CD4-positive, alpha-beta memory T cell (primary cell): Measurements from ENCODE around the gene EPC2. TPM values are rescaled to one million over a fixed set of nuclear protein-coding genes. Genes with fewer than 3 reads are reported as not detected.
"Not testable (repeated sequence)": the region's sequence is repeated elsewhere in the genome, so short reads cannot be mapped to it uniquely, and the experiment has no call there.

Source experiments
- CTCF ChIA-PET: fragments of 350-600 bp; sonication (Branson Sonifier 250); formaldehyde crosslinking; loops from one replicate; lab custom pipeline; 2021; ENCODE audit warnings: inconsistent platforms; ENCODE audit not compliant: partially characterized antibody; lab: Charles Lee
- POLR2A ChIA-PET: fragments of 350-600 bp; sonication (Branson Sonifier 250); formaldehyde crosslinking; loops from one replicate; lab custom pipeline; 2021; ENCODE audit not compliant: partially characterized antibody; lab: Charles Lee
- DNase-seq, 5 donors: peaks; one replicate each; pipeline versions ENCODE4 v3.0.0 to v3.0.0-alpha.2; 2020 to 2022; ENCODE audit warnings: mixed read lengths in 1 of 5
- H3K27ac ChIP-seq: one replicate; pipeline ENCODE4 v1.7.0; 2013; ENCODE audit warnings: low read depth, low read length
- H3K27me3 ChIP-seq: 2 replicates; pipeline ENCODE4 v1.7.0; 2013; ENCODE audit warnings: mild to moderate bottlenecking, low read length, moderate library complexity; ENCODE audit not compliant: insufficient read depth
- H3K36me3 ChIP-seq: 2 replicates; pipeline ENCODE4 v1.7.0; 2013; ENCODE audit warnings: mild to moderate bottlenecking, low read length, moderate library complexity; ENCODE audit not compliant: insufficient read depth
- H3K4me1 ChIP-seq: 2 replicates; pipeline ENCODE4 v1.7.0; 2013; ENCODE audit warnings: mild to moderate bottlenecking, low read length, moderate library complexity; ENCODE audit not compliant: insufficient read depth
- H3K4me3 ChIP-seq, 2 donors: one replicate each; pipeline ENCODE4 v1.7.0; 2013; ENCODE audit warnings: low read length in 2 of 2, mild to moderate bottlenecking in 1 of 2
- H3K9me3 ChIP-seq, 2 donors: one replicate each; pipeline ENCODE4 v1.7.0; 2013; ENCODE audit warnings: low read length in 2 of 2, control low read depth in 1 of 2; ENCODE audit not compliant: control insufficient read depth in 1 of 2
- H3K27ac Mint-ChIP-seq, 7 donors: one replicate each; pipeline ENCODE4 v1.8.0; 2020 to 2021; ENCODE audit warnings: mixed read lengths in 7 of 7, mild to moderate bottlenecking in 6 of 7, inconsistent platforms in 3 of 7, moderate library complexity in 3 of 7
- H3K27me3 Mint-ChIP-seq, 2 donors: one replicate each; pipeline ENCODE4 v1.8.0; 2020 to 2021; ENCODE audit warnings: mixed read lengths in 2 of 2
- H3K36me3 Mint-ChIP-seq, 2 donors: one replicate each; pipeline ENCODE4 v1.8.0; 2020 to 2021; ENCODE audit warnings: mixed read lengths in 2 of 2, inconsistent platforms in 1 of 2, mild to moderate bottlenecking in 1 of 2
- H3K4me1 Mint-ChIP-seq, 4 donors: one replicate each; pipeline ENCODE4 v1.8.0; 2020 to 2021; ENCODE audit warnings: mixed read lengths in 4 of 4, mild to moderate bottlenecking in 1 of 4
- H3K4me3 Mint-ChIP-seq, 8 donors: one replicate each; pipeline ENCODE4 v1.8.0; 2020 to 2021; ENCODE audit warnings: mixed read lengths in 8 of 8, mild to moderate bottlenecking in 7 of 8, moderate library complexity in 6 of 8, inconsistent platforms in 3 of 8
- H3K9me3 Mint-ChIP-seq, 8 donors: one replicate each; pipeline ENCODE4 v1.8.0; 2020 to 2021; ENCODE audit warnings: mixed read lengths in 8 of 8, mild to moderate bottlenecking in 5 of 8, inconsistent platforms in 3 of 8, moderate library complexity in 1 of 8
- intact Hi-C: fragments of 100-400 bp; cut with micrococcal nuclease; formaldehyde crosslinking; loops from one replicate; pipeline ENCODE4 v1.15.1; 2023
- polyA plus RNA-seq, 2 donors: library from polyadenylated mRNA; unstranded; fragments of 300-500 nt; fragmentation: Illumina TruSeq; gene quantifications; one replicate each; pipeline ENCODE4 v1.2.3, GENCODE V29; 2021
- total RNA-seq, 2 experiments: library from RNA; stranded (reverse); gene quantifications; one replicate each; pipeline ENCODE4 v1.2.3, GENCODE V29; 2021

The EPC2 gene
- total and polyA plus RNA-seq, 4 experiments from 2014 or later, result 1.4 to 77.9 (median 37.3) TPM

- H3K4me3 ChIP-seq, H3K27me3 ChIP-seq, H3K36me3 ChIP-seq, H3K9me3 Mint-ChIP-seq, H3K27me3 Mint-ChIP-seq, intact Hi-C loops, POLR2A ChIA-PET, H3K27ac ChIP-seq, H3K4me3 Mint-ChIP-seq, H3K9me3 ChIP-seq, H3K27ac Mint-ChIP-seq, DNase-seq, CTCF ChIA-PET: not testable (repeated sequence)
- Mint-ChIP-seq H3K4me1 (peaks cover 37 to 79% (median 50%) of the 10 kb centered on the region in 4 donors), H3K36me3 (peaks cover 8 to 11% of the 10 kb centered on the region in 2 donors)
- peaks cover 33% of the 10 kb centered on the region for H3K4me1 ChIP-seq
Measured at GRCh38 chr2:148681862-148682261, 37.3 kb downstream of the EPC2 start.

- H3K27ac Mint-ChIP-seq, result no peak overlapping the region
- peaks cover 0 to 5% (median 0%) of the 10 kb centered on the region in 8 donors for H3K9me3 Mint-ChIP-seq
- DNase-seq, result no peak
- Histone ChIP-seq H3K4me1 (peaks cover 27% of the 10 kb centered on the region), H3K27ac (no peak overlapping the region), H3K9me3 (no peaks in the 10 kb centered on the region), H3K27me3 (no peaks in the 10 kb centered on the region), H3K36me3 (no peaks in the 10 kb centered on the region), H3K4me3 (no peak overlapping the region)
- H3K4me3 Mint-ChIP-seq, result peak overlapping the region in 4 of 8 donors; percentile 3 to 59 (median 12)
- POLR2A ChIA-PET, result no interaction called here
- H3K36me3 Mint-ChIP-seq, result peaks cover 13 to 20% of the 10 kb centered on the region in 2 donors
- peaks cover 44 to 88% (median 50%) of the 10 kb centered on the region in 4 donors for H3K4me1 Mint-ChIP-seq
- intact Hi-C loops, result no loop called here
- CTCF ChIA-PET, result no interaction called here
- H3K27me3 Mint-ChIP-seq, result no peaks in the 10 kb centered on the region
Measured at GRCh38 chr2:148684507-148684906, 40.0 kb downstream of the EPC2 start.

GRCh38 chr2:148687543-148687942 lies 43.0 kb downstream of the EPC2 start:
- Mint-ChIP-seq H3K36me3 (peaks cover 30 to 35% of the 10 kb centered on the region in 2 donors), H3K4me1 (peaks cover 39 to 82% (median 45%) of the 10 kb centered on the region in 4 donors), H3K27me3 (no peaks in the 10 kb centered on the region), H3K9me3 (peaks cover 0 to 3% (median 0%) of the 10 kb centered on the region in 8 donors), H3K27ac (peak overlapping the region in 1 of 7 donors; percentile 33), H3K4me3 (no peak overlapping the region)
- Histone ChIP-seq H3K36me3 (peaks cover 7% of the 10 kb centered on the region), H3K27me3 (no peaks in the 10 kb centered on the region), H3K4me1 (peaks cover 20% of the 10 kb centered on the region), H3K9me3 (no peaks in the 10 kb centered on the region), H3K27ac (no peak overlapping the region), H3K4me3 (no peak overlapping the region)
- DNase-seq, result no peak
- intact Hi-C loops, result no loop called here
- CTCF ChIA-PET, result interaction anchor here (0.6 kb wide), 1 partner anchor 42 kb away, joined by 3 read pairs; no protein-coding TSS in a partner anchor
- POLR2A ChIA-PET, result no interaction called here

- DNase-seq, H3K9me3 ChIP-seq, H3K4me3 Mint-ChIP-seq, H3K27ac Mint-ChIP-seq, POLR2A ChIA-PET, H3K4me3 ChIP-seq, H3K27ac ChIP-seq, H3K27me3 Mint-ChIP-seq, intact Hi-C loops, H3K9me3 Mint-ChIP-seq, H3K36me3 ChIP-seq, H3K27me3 ChIP-seq: not testable (repeated sequence)
- Mint-ChIP-seq H3K4me1 (peaks cover 36 to 79% (median 44%) of the 10 kb centered on the region in 4 donors), H3K36me3 (peaks cover 31 to 36% of the 10 kb centered on the region in 2 donors)
- H3K4me1 ChIP-seq, result peaks cover 20% of the 10 kb centered on the region
- CTCF ChIA-PET, result interaction anchor here (0.6 kb wide), 1 partner anchor 43 kb away, joined by 3 read pairs; no protein-coding TSS in a partner anchor
Measured at GRCh38 chr2:148688011-148688410, 43.5 kb downstream of the EPC2 start.

GRCh38 chr2:148696985-148697384 lies 52.4 kb downstream of the EPC2 start:
- Histone ChIP-seq H3K4me3 (no peak overlapping the region), H3K27me3 (no peaks in the 10 kb centered on the region), H3K4me1 (no peaks in the 10 kb centered on the region), H3K9me3 (no peaks in the 10 kb centered on the region), H3K36me3 (peaks cover 16% of the 10 kb centered on the region), H3K27ac (no peak overlapping the region)
- POLR2A ChIA-PET, result no interaction called here
- Mint-ChIP-seq H3K9me3 (peaks cover 3 to 27% (median 24%) of the 10 kb centered on the region in 8 donors), H3K4me1 (peaks cover 25 to 46% (median 39%) of the 10 kb centered on the region in 4 donors), H3K27me3 (no peaks in the 10 kb centered on the region), H3K4me3 (no peak overlapping the region), H3K36me3 (peaks cover 75 to 84% of the 10 kb centered on the region in 2 donors), H3K27ac (peak overlapping the region in 1 of 7 donors; percentile 5)
- no peak for DNase-seq
- CTCF ChIA-PET, result no interaction called here
- intact Hi-C loops, result no loop called here

GRCh38 chr2:148699830-148700229 lies 55.3 kb downstream of the EPC2 start:
- CTCF ChIA-PET, result no interaction called here
- H3K4me3 Mint-ChIP-seq, result peak overlapping the region in 1 of 8 donors; percentile 5
- Histone ChIP-seq H3K27ac (no peak overlapping the region), H3K27me3 (no peaks in the 10 kb centered on the region), H3K4me1 (no peaks in the 10 kb centered on the region), H3K9me3 (no peaks in the 10 kb centered on the region), H3K36me3 (peaks cover 5% of the 10 kb centered on the region), H3K4me3 (no peak overlapping the region)
- DNase-seq, result no peak
- intact Hi-C loops, result no loop called here
- H3K27ac Mint-ChIP-seq, result no peak overlapping the region
- peaks cover 76 to 82% of the 10 kb centered on the region in 2 donors for H3K36me3 Mint-ChIP-seq
- peaks cover 25 to 60% (median 47%) of the 10 kb centered on the region in 4 donors for H3K4me1 Mint-ChIP-seq
- H3K27me3 Mint-ChIP-seq, result no peaks in the 10 kb centered on the region
- POLR2A ChIA-PET, result no interaction called here
- peaks cover 3 to 28% (median 25%) of the 10 kb centered on the region in 8 donors for H3K9me3 Mint-ChIP-seq

- H3K4me3 ChIP-seq, result no peak overlapping the region
- no peaks in the 10 kb centered on the region for H3K27me3 Mint-ChIP-seq
- peaks cover 71 to 79% of the 10 kb centered on the region in 2 donors for H3K36me3 Mint-ChIP-seq
- H3K27ac ChIP-seq, result no peak overlapping the region
- H3K4me1 ChIP-seq, result no peaks in the 10 kb centered on the region
- peaks cover 3 to 30% (median 25%) of the 10 kb centered on the region in 8 donors for H3K9me3 Mint-ChIP-seq
- no peaks in the 10 kb centered on the region for H3K27me3 ChIP-seq
- no peak for DNase-seq
- intact Hi-C loops, result no loop called here
- H3K27ac Mint-ChIP-seq, result peak overlapping the region in 1 of 7 donors; percentile 4
- H3K4me1 Mint-ChIP-seq, result peaks cover 18 to 51% (median 40%) of the 10 kb centered on the region in 4 donors
- peaks cover 5% of the 10 kb centered on the region for H3K36me3 ChIP-seq
- CTCF ChIA-PET, result no interaction called here
- peak overlapping the region in 1 of 8 donors; percentile 15 for H3K4me3 Mint-ChIP-seq
- POLR2A ChIA-PET, result no interaction called here
- H3K9me3 ChIP-seq, result no peaks in the 10 kb centered on the region
Measured at GRCh38 chr2:148701039-148701438, 56.5 kb downstream of the EPC2 start.
